HepG2 (cell line): ENCODE measurements around the gene FLYWCH1. TPM values are rescaled to one million over a fixed set of nuclear protein-coding genes. Genes with fewer than 3 reads are reported as not detected.

Experiments
- CBX2 ChIP-seq, 2 experiments: fragments of 200-600 bp in 1 of 2; sonication (generic); formaldehyde crosslinking in 1 of 2; IDR thresholded peaks; 2 replicates each; pipeline versions ENCODE4 v1.7.0 to v1.8.1; 2018 to 2022; ENCODE audit warnings: low read depth in 2 of 2, low read length in 1 of 2, mild to moderate bottlenecking in 1 of 2, missing genetic modification reagents in 1 of 2
- HNRNPH1 ChIP-seq: fragments of 200-400 bp; formaldehyde crosslinking; optimal IDR thresholded peaks from 2 replicates; pipeline ENCODE3; 2017; ENCODE audit warnings: mild to moderate bottlenecking, low read depth, low read length
- NFE2L1 ChIP-seq: sonication (generic); formaldehyde crosslinking; IDR thresholded peaks from 2 replicates; pipeline ENCODE4 v1.4.0; 2020; ENCODE audit warnings: missing genetic modification reagents, mild to moderate bottlenecking, borderline replicate concordance
- PHF5A ChIP-seq: IDR thresholded peaks from one replicate; pipeline ENCODE4 v1.6.1; 2018; ENCODE audit warnings: low read depth, missing genetic modification reagents; ENCODE audit not compliant: unreplicated experiment
- YY1 ChIP-seq: IDR thresholded peaks from 2 replicates; pipeline ENCODE4 v1.6.1; 2011; ENCODE audit warnings: low read length, low read depth, moderate library complexity, mild to moderate bottlenecking; ENCODE audit not compliant: insufficient read depth, insufficient replicate concordance
- ZC3H4 ChIP-seq: sonication (generic); formaldehyde crosslinking; IDR thresholded peaks from 2 replicates; pipeline ENCODE4 v1.4.0; 2020; ENCODE audit warnings: missing genetic modification reagents, borderline replicate concordance
- ZFP36L2 ChIP-seq: sonication (generic); formaldehyde crosslinking; IDR thresholded peaks from 2 replicates; pipeline ENCODE4 v1.4.0; 2020; ENCODE audit warnings: missing genetic modification reagents
- ZNF296 ChIP-seq: sonication (generic); formaldehyde crosslinking; conservative IDR thresholded peaks from 2 replicates; pipeline ENCODE4 v1.5.0; 2020; ENCODE audit warnings: mild to moderate bottlenecking, missing genetic modification reagents
- ZNF484 ChIP-seq: sonication (generic); formaldehyde crosslinking; IDR thresholded peaks from 2 replicates; pipeline ENCODE4 v1.5.1; 2020; ENCODE audit warnings: mild to moderate bottlenecking, low read depth, missing genetic modification reagents, borderline replicate concordance
- ZNF574 ChIP-seq: sonication (generic); formaldehyde crosslinking; IDR thresholded peaks from 2 replicates; pipeline ENCODE4 v1.4.0; 2020; ENCODE audit warnings: missing genetic modification reagents
- ZNF646 ChIP-seq: sonication (generic); formaldehyde crosslinking; IDR thresholded peaks from 2 replicates; pipeline ENCODE4 v1.9.0; 2021; ENCODE audit warnings: mild to moderate bottlenecking, missing genetic modification reagents
- polyA plus RNA-seq, 8 experiments: library from polyadenylated mRNA; depleted of rRNA in 3 of 8; stranded (reverse) in 7 of 8; unstranded in 1 of 8; fragments of >200 nt; fragmentation: Illumina TruSeq in 4 of 8; extraction: Trizol in 4 of 8; gene quantifications; 2 replicates each; pipeline versions ENCODE4 v1.2.1 to v1.2.3, GENCODE V29; 2011 to 2016; ENCODE audit warnings: low read depth in 4 of 8, missing spikeins in 1 of 8, mixed read lengths in 1 of 8; ENCODE audit not compliant: insufficient read depth in 1 of 8
- total RNA-seq, 5 experiments: library from RNA; depleted of rRNA; stranded (reverse); fragments of >200 nt; fragmentation: Illumina TruSeq; extraction: Trizol; gene quantifications; 2 replicates each; pipeline ENCODE4 v1.2.3, GENCODE V29; 2016; ENCODE audit warnings: low read depth in 1 of 5
- TF ChIP-seq, protein P1 (sequence below): sonication (generic); formaldehyde crosslinking; IDR thresholded peaks from 2 replicates; pipeline ENCODE4 v1.5.1; 2020; ENCODE audit warnings: missing genetic modification reagents, mild to moderate bottlenecking, borderline replicate concordance
- TF ChIP-seq, protein P2 (sequence below): sonication (generic); formaldehyde crosslinking; IDR thresholded peaks from 2 replicates; pipeline ENCODE4 v1.8.1; 2022; ENCODE audit warnings: mild to moderate bottlenecking, missing genetic modification reagents
- TF ChIP-seq, protein P3 (sequence below): sonication (generic); formaldehyde crosslinking; IDR thresholded peaks from 2 replicates; pipeline ENCODE4 v1.8.1; 2023; ENCODE audit warnings: mild to moderate bottlenecking, inconsistent platforms, moderate library complexity, missing genetic modification reagents, borderline replicate concordance

FLYWCH1 gene
- total and polyA plus RNA-seq, 2 of the 13 experiments (the other 11 are each of a cell fraction or from before 2014, with no cell fraction given): 7.3 to 12.4 TPM

DNA sequence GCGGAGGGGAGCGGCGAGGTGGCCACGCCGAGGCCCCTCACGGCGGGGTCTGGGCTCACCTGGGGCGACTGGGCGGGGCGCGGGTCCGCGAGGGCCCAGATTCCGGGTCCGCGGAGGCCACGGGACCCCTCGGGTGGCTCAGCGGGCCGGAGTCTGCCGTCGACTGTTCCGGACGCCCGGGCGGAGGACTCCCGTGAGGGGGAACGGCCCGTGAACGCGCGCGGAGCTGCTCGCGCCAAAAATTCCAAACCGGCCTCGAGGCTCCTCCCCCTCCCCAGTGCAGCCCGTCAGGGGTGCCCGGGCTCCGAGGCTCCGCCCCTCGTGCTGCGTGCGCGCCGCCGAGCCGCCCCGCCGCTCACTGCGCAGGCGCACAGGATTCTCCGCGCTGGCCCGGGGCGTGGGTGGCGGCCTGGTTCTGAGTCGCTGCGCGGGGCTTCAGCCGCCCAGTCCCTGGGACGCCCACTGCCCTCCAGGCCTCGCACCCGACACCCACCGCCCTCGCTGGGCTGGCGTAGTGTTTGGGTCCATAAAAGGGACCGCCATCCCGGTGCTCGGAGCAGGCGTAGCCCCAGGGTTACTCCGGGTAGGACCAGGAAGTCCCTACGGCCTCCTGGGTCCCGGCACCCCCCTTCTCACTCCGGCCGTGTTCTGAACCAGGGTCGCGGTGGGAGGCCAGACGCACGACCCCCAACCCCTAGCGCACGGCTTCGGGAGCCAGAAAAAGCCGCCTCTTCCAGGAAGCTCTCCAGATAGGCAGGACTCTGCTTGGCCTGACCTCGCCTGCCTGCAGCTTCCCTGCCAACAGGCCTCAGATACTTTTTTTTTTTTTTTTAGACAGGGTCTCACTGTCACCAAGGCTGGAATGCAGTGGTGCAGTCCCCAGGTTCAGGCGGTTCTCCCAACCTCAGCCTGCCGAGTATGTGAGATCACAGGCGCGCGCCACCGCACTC lies 68.8 kb downstream of the FLYWCH1 start, which contains the start of gene PKMYT1 (continued):
- no peak for TF ChIP-seq ZNF296 (CRISPR knock-in tag)
- peak; percentile 44 for TF ChIP-seq PHF5A (CRISPR knock-in tag)
- peak; percentile 47 for TF ChIP-seq ZNF574
- TF ChIP-seq CBX2 (IDR thresholded peaks at IDR 0.05; ENCODE audit: low read depth, low read length): no peak
- TF ChIP-seq CBX2 (CRISPR knock-in tag; IDR thresholded peaks at IDR 0.05; ENCODE audit: low read depth): no peak
- TF ChIP-seq ZFP36L2 (CRISPR knock-in tag): no peak
- TF ChIP-seq YY1: no peak
- no peak for TF ChIP-seq HNRNPH1
- TF ChIP-seq, protein P1, sequence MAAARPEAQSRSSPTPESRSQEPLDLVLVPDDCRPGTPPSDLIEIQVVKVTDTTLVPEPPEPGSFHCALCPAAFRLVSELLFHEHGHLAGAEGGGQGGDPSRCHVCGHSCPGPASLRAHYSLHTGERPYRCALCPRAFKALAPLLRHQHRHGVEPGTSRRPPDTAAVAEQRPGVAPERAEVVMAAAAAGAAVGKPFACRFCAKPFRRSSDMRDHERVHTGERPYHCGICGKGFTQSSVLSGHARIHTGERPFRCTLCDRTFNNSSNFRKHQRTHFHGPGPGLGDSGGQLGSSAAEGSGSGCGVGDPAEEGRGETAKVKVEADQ (CRISPR knock-in tag): no peak
- TF ChIP-seq ZNF646 (CRISPR knock-in tag): no peak
- 0 out of 2 replicates have a peak, but pooled peaks have one; percentile 29 for TF ChIP-seq NFE2L1
- no peak for TF ChIP-seq ZC3H4 (CRISPR knock-in tag)
- no peak for TF ChIP-seq ZNF484 (CRISPR knock-in tag)
- TF ChIP-seq, protein P2, sequence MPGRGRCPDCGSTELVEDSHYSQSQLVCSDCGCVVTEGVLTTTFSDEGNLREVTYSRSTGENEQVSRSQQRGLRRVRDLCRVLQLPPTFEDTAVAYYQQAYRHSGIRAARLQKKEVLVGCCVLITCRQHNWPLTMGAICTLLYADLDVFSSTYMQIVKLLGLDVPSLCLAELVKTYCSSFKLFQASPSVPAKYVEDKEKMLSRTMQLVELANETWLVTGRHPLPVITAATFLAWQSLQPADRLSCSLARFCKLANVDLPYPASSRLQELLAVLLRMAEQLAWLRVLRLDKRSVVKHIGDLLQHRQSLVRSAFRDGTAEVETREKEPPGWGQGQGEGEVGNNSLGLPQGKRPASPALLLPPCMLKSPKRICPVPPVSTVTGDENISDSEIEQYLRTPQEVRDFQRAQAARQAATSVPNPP: no peak
- TF ChIP-seq, protein P3, sequence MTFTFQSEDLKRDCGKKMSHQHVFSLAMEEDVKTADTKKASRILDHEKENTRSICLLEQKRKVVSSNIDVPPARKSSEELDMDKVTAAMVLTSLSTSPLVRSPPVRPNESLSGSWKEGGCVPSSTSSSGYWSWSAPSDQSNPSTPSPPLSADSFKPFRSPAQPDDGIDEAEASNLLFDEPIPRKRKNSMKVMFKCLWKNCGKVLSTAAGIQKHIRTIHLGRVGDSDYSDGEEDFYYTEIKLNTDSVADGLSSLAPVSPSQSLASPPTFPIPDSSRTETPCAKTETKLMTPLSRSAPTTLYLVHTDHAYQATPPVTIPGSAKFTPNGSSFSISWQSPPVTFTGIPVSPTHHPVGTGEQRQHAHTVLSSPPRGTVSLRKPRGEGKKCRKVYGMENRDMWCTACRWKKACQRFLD (CRISPR knock-in tag): peak; percentile 25; the same call in 1 of the 2 replicates
